Effector memory CD8-positive, alpha-beta T cell (primary cell): ENCODE data around the gene TFCP2.

Source experiments
- ATAC-seq: fragments of 150-1000 bp; cut with Tn5 transposase; replicated peaks from 2 replicates; pipeline ENCODE4 v1.10.0; 2021; ENCODE audit warnings: mild to moderate bottlenecking, moderate library complexity
- DNase-seq, 3 experiments: peaks; one replicate each; pipeline ENCODE4 v3.0.0; 2021
- H3K27ac Mint-ChIP-seq, 2 donors: one replicate each; pipeline ENCODE4 v1.8.0; 2022; ENCODE audit warnings: mild to moderate bottlenecking in 2 of 2, mixed read lengths in 2 of 2, moderate library complexity in 2 of 2
- H3K27me3 Mint-ChIP-seq, 2 donors: one replicate each; pipeline ENCODE4 v1.8.0; 2022; ENCODE audit warnings: mixed read lengths in 2 of 2
- H3K36me3 Mint-ChIP-seq: one replicate; pipeline ENCODE4 v1.8.0; 2022; ENCODE audit warnings: mild to moderate bottlenecking, moderate library complexity, mixed read lengths; ENCODE audit not compliant: insufficient read depth
- H3K4me1 Mint-ChIP-seq, 2 donors: one replicate each; pipeline ENCODE4 v1.8.0; 2022; ENCODE audit warnings: low read depth in 2 of 2, mixed read lengths in 2 of 2
- H3K4me3 Mint-ChIP-seq, 2 donors: one replicate each; pipeline ENCODE4 v1.8.0; 2022; ENCODE audit warnings: mild to moderate bottlenecking in 2 of 2, mixed read lengths in 2 of 2, moderate library complexity in 2 of 2
- H3K9me3 Mint-ChIP-seq, 2 donors: one replicate each; pipeline ENCODE4 v1.8.0; 2022; ENCODE audit warnings: mixed read lengths in 2 of 2

The TFCP2 gene

DNA sequence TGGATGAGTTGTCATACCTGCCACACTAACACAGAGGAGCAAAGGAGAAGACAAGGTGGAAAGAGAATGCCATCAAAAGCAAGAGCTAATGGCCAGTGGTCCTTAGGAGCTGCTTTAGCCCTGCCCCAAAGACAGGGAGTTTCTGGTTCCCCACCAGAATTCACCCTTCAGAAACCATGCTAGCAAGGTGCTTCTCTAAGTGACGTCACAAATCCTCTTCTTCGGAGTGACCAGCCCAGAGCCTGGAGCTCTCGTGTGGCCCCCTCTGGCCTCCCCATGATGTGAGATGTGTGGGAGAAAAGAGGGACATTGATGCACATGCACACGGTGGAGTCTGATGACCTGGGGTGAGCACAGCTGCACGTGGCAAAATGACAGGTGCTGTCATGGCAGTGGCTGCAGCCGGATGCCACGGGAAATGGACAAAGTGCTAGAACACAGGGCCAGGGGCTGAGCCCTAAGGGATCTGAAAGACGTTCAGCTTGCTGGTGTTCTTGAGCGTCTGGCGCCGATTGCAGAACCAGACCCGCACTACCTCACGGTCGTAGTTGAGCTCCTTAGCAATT lies 16.9 kb upstream of the TFCP2 start:
- Mint-ChIP-seq H3K36me3 (peaks cover 9% of the 10 kb centered on the region), H3K27ac (no peak overlapping the region), H3K27me3 (no peaks in the 10 kb centered on the region), H3K9me3 (no peaks in the 10 kb centered on the region), H3K4me3 (no peak overlapping the region), H3K4me1 (no peaks in the 10 kb centered on the region)
- ATAC-seq, result no peak
- DNase-seq, result no peak

- no peak overlapping the region for H3K4me3 Mint-ChIP-seq
- ATAC-seq (no peak), DNase-seq (no peak)
- peak overlapping the region in 1 of 2 donors; percentile 49 for H3K27ac Mint-ChIP-seq
- no peaks in the 10 kb centered on the region for H3K4me1 Mint-ChIP-seq
- H3K9me3 Mint-ChIP-seq, result no peaks in the 10 kb centered on the region
- no peaks in the 10 kb centered on the region for H3K27me3 Mint-ChIP-seq
- H3K36me3 Mint-ChIP-seq, result peaks cover 9% of the 10 kb centered on the region
These were observed 15.6 kb upstream of the TFCP2 start for GRCh38 chr12:51188359-51189051.

DNA sequence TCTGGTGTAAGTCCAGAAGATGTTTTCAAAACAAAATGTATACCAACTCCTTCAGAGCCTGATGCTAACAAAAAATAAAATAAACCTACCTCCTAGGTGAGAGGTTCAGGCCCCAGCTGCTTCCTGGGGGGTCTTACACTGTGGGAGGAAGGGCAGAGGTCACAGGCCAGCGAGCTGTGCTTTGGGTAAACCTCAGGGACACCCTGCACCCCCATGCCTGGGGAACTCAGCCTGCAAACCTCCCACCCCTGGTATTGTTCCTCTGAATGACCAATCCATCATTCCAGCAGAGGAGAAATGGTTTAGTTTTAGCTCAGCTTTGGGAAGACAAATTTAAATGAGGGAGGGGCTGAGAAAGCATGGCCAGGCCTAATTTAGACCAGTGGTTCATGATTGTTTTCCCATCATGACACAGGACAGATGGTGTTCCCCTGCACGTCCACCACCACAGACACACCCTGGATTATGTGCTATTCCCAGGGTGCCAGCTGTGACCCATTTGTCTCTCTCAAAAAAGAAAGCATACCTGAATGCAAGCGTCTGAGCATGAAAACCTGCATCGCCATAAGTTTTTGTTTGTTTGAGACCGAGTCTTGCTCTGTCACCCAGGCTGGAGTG lies 14.5 kb upstream of the TFCP2 start:
- DNase-seq (no peak), ATAC-seq (no peak)
- H3K27ac Mint-ChIP-seq, result peak overlapping the region in 1 of 2 donors; percentile 44
- no peak overlapping the region for H3K4me3 Mint-ChIP-seq
- H3K36me3 Mint-ChIP-seq, result peaks cover 9% of the 10 kb centered on the region
- H3K9me3 Mint-ChIP-seq, result no peaks in the 10 kb centered on the region
- no peaks in the 10 kb centered on the region for H3K27me3 Mint-ChIP-seq
- no peaks in the 10 kb centered on the region for H3K4me1 Mint-ChIP-seq

DNA sequence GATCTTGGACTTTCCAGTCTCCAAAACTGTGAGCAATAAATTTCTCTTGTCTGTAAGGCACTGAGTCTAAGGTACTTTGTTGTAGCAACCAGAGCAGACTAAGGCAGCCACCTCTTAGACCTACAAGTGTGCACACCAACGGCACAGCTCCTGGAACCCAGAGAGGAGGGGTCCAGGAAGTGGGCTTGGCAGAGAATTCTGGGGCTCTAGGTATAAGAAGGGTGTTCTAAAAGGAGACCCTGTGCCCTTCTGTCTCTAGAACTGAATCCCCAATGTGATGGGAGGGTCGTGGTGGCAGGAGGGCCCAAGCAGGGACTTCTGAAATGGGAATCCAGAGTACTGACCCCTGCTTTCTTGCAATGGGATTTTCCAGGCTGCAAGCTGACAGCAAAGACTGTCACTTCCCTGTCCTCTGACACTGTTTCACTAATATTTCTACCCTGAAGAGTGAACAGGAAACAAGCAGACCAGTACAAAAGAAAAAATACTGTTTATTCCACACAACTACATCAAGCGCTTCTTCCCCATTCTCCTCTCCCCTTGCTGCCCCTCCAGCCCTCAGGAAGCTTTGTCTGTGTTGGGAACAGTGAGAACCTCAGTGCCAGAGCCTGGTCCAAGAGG lies 13.6 kb upstream of the TFCP2 start:
- no peaks in the 10 kb centered on the region for H3K27me3 Mint-ChIP-seq
- H3K36me3 Mint-ChIP-seq, result peaks cover 9% of the 10 kb centered on the region
- H3K27ac Mint-ChIP-seq, result no peak overlapping the region
- no peaks in the 10 kb centered on the region for H3K4me1 Mint-ChIP-seq
- ATAC-seq, result no peak
- no peak overlapping the region for H3K4me3 Mint-ChIP-seq
- H3K9me3 Mint-ChIP-seq, result no peaks in the 10 kb centered on the region
- no peak for DNase-seq

DNA sequence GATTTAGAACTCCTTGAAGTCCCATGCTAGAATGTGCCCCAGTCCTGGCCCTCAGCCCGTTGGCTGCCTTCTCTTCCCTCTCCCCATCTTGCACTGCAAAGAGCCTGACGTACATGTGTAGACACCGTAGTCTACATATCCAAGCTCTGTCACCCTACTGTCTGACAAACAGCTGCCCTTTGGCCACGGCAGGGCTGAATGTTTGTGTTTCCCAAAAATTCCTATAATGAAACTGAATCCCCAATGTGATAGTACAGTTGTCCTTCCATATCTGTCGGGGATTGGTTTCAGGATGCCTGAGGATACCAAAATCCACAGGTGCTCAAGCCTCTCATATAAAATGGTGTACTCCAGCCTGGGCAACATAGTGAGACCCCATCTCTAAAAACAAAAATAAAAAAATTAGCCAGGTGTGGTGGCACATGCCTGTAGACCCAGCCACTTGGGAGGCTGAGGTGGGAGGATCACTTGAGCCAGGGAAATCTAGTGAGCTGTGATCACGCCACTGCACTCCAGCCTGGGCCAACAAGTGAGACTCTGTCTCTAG lies 12.3 kb upstream of the TFCP2 start:
- no peaks in the 10 kb centered on the region for H3K4me1 Mint-ChIP-seq
- H3K27me3 Mint-ChIP-seq, result no peaks in the 10 kb centered on the region
- no peak for ATAC-seq
- H3K9me3 Mint-ChIP-seq, result no peaks in the 10 kb centered on the region
- H3K4me3 Mint-ChIP-seq, result no peak overlapping the region
- DNase-seq, result no peak
- H3K36me3 Mint-ChIP-seq, result peaks cover 4% of the 10 kb centered on the region
- H3K27ac Mint-ChIP-seq, result no peak overlapping the region

DNA sequence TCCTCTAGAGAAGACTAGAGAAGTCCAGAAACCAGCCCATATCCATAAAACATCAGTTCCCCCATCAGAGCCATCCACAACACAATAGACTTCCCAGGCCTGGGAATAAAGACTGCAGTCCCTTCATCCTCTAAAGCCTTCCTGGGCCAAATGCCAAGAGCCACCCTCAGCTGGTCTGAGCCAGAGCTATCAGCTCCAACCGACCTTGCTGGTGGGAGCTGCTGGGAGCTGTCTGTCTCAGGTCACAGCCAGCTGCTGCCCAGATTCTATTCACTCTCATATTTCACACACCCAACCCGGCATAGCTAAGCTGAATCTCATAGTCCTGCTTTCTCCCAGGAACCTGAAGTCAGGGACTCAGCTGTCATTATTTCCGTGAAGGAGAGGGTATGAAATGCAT lies 10.9 kb upstream of the TFCP2 start:
- no peak for DNase-seq
- Mint-ChIP-seq H3K27ac (no peak overlapping the region), H3K9me3 (no peaks in the 10 kb centered on the region), H3K4me1 (no peaks in the 10 kb centered on the region), H3K27me3 (no peaks in the 10 kb centered on the region), H3K4me3 (no peak overlapping the region), H3K36me3 (no peaks in the 10 kb centered on the region)
- ATAC-seq, result no peak

DNA sequence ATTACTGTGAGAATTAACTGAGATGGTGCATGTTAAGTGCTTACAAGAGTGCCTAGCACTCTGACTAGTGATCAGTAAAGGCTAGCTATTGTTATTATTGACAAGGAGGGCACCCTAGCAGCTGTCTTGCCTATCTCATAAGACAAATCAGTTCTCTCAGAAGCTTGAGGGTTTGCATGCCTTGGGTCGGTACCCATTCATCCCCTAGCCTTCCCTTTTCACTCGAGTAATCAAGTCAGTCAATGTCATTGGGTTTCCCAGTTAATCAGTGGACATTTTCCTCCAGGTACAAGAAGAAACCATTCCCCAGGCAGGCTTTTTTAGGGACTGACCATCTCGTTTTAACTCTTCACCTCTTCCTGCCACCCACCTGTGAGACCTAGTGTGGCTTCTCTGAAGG lies 10.4 kb upstream of the TFCP2 start:
- Mint-ChIP-seq H3K4me1 (no peaks in the 10 kb centered on the region), H3K4me3 (no peak overlapping the region), H3K9me3 (no peaks in the 10 kb centered on the region), H3K27me3 (peaks cover 0 to under 1% of the 10 kb centered on the region in 2 donors), H3K27ac (no peak overlapping the region), H3K36me3 (no peaks in the 10 kb centered on the region)
- ATAC-seq, result no peak
- DNase-seq, result no peak

DNA sequence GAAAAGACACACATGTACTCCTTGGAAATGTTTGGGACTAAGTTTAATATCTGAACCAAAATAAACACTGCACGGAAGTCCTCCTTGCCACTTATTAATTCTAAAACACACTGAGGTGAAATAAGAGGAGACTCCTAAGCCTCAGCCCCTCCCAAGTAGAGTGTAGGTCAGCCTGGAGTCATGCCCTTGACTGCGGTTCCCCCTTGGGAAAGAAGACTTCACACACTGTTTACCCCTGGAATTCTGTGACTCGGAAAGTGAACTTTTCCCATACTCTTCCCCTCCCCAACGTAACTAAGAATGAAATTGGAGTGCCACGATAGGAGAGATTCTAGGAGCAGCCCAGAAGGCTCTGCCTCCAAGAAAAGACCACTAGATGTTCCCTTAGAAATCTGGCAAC lies 8.6 kb upstream of the TFCP2 start:
- Mint-ChIP-seq H3K36me3 (no peaks in the 10 kb centered on the region), H3K4me3 (no peak overlapping the region), H3K27me3 (peaks cover 0 to 5% of the 10 kb centered on the region in 2 donors), H3K4me1 (no peaks in the 10 kb centered on the region), H3K9me3 (no peaks in the 10 kb centered on the region), H3K27ac (no peak overlapping the region)
- ATAC-seq (no peak), DNase-seq (no peak)

DNA sequence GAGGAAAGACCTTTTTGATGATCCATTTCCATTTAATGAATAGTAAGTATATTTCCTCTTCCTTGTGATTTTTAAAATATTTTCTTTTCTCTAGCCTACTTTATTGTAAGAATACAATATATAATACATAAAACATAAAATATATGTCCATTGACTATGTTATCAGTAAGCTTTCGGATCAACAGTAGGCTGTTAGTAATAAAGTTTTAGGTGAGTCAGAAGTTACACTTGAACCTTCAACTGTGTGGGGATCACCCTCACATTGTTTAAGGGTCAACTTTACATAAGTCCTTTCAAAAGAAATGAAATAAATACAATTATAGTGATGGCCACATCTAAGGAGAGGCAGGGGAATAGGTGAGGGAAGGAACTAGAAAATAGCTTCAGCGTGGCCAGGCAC lies 5.0 kb upstream of the TFCP2 start:
- H3K27ac Mint-ChIP-seq, result no peak overlapping the region
- no peak for DNase-seq
- no peaks in the 10 kb centered on the region for H3K36me3 Mint-ChIP-seq
- peaks cover 3% of the 10 kb centered on the region in 2 donors for H3K4me1 Mint-ChIP-seq
- peaks cover 0 to 5% of the 10 kb centered on the region in 2 donors for H3K27me3 Mint-ChIP-seq
- no peaks in the 10 kb centered on the region for H3K9me3 Mint-ChIP-seq
- no peak for ATAC-seq
- H3K4me3 Mint-ChIP-seq, result no peak overlapping the region

DNA sequence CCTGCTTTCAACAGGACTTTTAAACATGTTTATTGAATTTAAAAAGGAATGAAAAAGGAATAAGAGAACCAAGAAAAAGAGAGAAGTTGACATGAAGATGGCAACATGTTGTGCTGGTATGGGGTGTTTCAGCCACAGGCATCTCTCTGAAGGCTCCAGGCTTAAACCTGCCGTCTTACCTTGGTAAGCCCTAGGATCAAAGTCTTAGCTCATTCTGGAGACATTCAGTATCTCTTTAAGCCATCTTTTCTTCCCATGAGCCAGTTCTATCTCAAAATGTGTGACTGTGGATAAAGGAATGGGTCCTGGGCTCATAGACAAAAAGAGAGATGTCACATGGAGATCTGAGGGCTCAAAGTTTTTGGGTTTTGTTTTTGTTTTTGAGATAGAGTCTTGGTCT lies 1.6 kb upstream of the TFCP2 start:
- Mint-ChIP-seq H3K4me3 (peak overlapping the region in 1 of 2 donors; percentile 13), H3K36me3 (no peaks in the 10 kb centered on the region), H3K27ac (no peak overlapping the region), H3K4me1 (peaks cover 9 to 12% of the 10 kb centered on the region in 2 donors), H3K9me3 (no peaks in the 10 kb centered on the region), H3K27me3 (peaks cover 0 to 5% of the 10 kb centered on the region in 2 donors)
- no peak for DNase-seq
- ATAC-seq, result no peak

DNA sequence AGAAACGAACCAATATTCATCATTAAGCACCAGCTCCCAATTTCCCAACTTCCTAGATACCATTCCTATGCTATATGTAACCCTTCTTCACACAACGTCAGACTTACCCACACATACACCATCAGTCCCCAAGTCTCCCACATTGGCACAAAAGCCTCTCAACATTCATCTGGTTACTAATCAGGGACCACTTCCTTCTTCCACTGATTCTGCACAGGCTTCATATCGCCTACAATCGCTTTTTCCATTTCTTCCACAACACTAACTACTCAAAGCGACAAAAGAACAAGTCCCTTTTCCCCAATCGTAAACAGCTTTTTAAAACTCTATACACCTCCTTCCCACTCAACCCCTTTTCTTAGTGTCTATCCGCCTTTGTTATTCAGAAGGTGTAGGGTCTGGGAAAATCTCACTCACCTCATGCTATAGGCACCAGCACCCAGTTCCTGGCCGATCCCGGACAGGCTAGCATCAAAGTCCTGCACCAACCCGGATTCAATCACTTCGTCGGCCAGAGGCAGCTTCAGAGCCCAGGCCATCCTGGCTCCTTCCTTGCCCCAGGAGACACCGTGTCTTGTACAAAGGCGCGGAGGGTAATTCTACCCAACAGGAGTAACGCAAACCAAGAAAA lies 936 bp downstream of the TFCP2 start:
- DNase-seq (no peak), ATAC-seq (no peak)
- Mint-ChIP-seq H3K27ac (no peak overlapping the region), H3K4me1 (peaks cover 18 to 19% of the 10 kb centered on the region in 2 donors), H3K27me3 (no peaks in the 10 kb centered on the region), H3K9me3 (no peaks in the 10 kb centered on the region), H3K4me3 (no peak overlapping the region), H3K36me3 (no peaks in the 10 kb centered on the region)

- Mint-ChIP-seq H3K4me1 (peaks cover 23 to 47% of the 10 kb centered on the region in 2 donors), H3K27ac (peak overlapping the region; percentile 28 to 74), H3K27me3 (no peaks in the 10 kb centered on the region), H3K4me3 (no peak overlapping the region), H3K36me3 (peaks cover 11% of the 10 kb centered on the region), H3K9me3 (no peaks in the 10 kb centered on the region)
- DNase-seq, result no peak
- ATAC-seq, result no peak
These were observed 9.1 kb downstream of the TFCP2 start for GRCh38 chr12:51163795-51164194.

GRCh38 chr12:51162217-51162616 lies 10.7 kb downstream of the TFCP2 start:
- peaks cover 20 to 49% of the 10 kb centered on the region in 2 donors for H3K4me1 Mint-ChIP-seq
- no peak for DNase-seq
- no peaks in the 10 kb centered on the region for H3K9me3 Mint-ChIP-seq
- peaks cover 11% of the 10 kb centered on the region for H3K36me3 Mint-ChIP-seq
- no peak overlapping the region for H3K27ac Mint-ChIP-seq
- H3K4me3 Mint-ChIP-seq, result no peak overlapping the region
- no peak for ATAC-seq
- H3K27me3 Mint-ChIP-seq, result no peaks in the 10 kb centered on the region
